DOHH2 (cell line): Measurements from ENCODE around the gene SERINC3.

ENCODE experiments used
- H3F3A ChIP-seq: fragments of 200-600 bp; sonication (generic), shearing (Covaris generic); 2 replicates; pipeline ENCODE4 v1.6.0; 2016; ENCODE audit warnings: antibody characterized with exemption, mild to moderate bottlenecking; ENCODE audit not compliant: control insufficient read depth, insufficient read depth
- H3K27ac ChIP-seq: fragments of 200-600 bp; sonication (generic); 2 replicates; pipeline ENCODE4 v1.5.1; 2014; ENCODE audit warnings: low read depth, mild to moderate bottlenecking, low read length, moderate library complexity
- H3K27me3 ChIP-seq: fragments of 200-600 bp; sonication (generic); 2 replicates; pipeline ENCODE4 v1.6.1; 2014; ENCODE audit warnings: mild to moderate bottlenecking, low read length, mixed read lengths; ENCODE audit not compliant: control insufficient read depth
- H3K36me3 ChIP-seq: fragments of 200-600 bp; sonication (generic); 2 replicates; pipeline ENCODE4 v1.6.1; 2014; ENCODE audit warnings: mild to moderate bottlenecking, low read length, moderate library complexity, mixed read lengths; ENCODE audit not compliant: control insufficient read depth
- H3K4me1 ChIP-seq: fragments of 200-600 bp; sonication (generic); 2 replicates; pipeline ENCODE4 v1.6.1; 2014; ENCODE audit warnings: mild to moderate bottlenecking, low read length, mixed read lengths; ENCODE audit not compliant: control insufficient read depth
- H3K4me2 ChIP-seq: fragments of 200-600 bp; sonication (generic); 2 replicates; pipeline ENCODE4 v1.6.0; 2014; ENCODE audit warnings: mild to moderate bottlenecking, low read length, moderate library complexity
- H3K4me3 ChIP-seq: fragments of 200-600 bp; sonication (generic); 2 replicates; pipeline ENCODE4 v1.5.1; 2014; ENCODE audit warnings: mild to moderate bottlenecking, low read length, mixed read lengths
- H3K79me2 ChIP-seq: fragments of 200-600 bp; sonication (generic); 2 replicates; pipeline ENCODE4 v1.6.1; 2014; ENCODE audit warnings: mild to moderate bottlenecking, low read length, mixed read lengths; ENCODE audit not compliant: control insufficient read depth
- H3K9me2 ChIP-seq: fragments of 200-600 bp; sonication (generic); replicated peaks from 2 replicates; pipeline ENCODE4 v1.6.1; 2014; ENCODE audit warnings: mild to moderate bottlenecking, low read length, mixed read lengths; ENCODE audit not compliant: control insufficient read depth
- H3K9me3 ChIP-seq: fragments of 200-600 bp; sonication (generic); 2 replicates; pipeline ENCODE4 v1.6.1; 2014; ENCODE audit warnings: antibody characterized with exemption, low read length, mixed read lengths; ENCODE audit not compliant: control insufficient read depth, insufficient read depth
- H4K20me1 ChIP-seq: fragments of 200-600 bp; sonication (generic); 2 replicates; pipeline ENCODE4 v1.6.0; 2014; ENCODE audit warnings: low read depth, mild to moderate bottlenecking, antibody characterized with exemption, low read length, moderate library complexity; ENCODE audit not compliant: control insufficient read depth, insufficient read depth
- EZH2phosphoT487 ChIP-seq: fragments of 200-600 bp; sonication (generic); IDR thresholded peaks from 2 replicates; pipeline ENCODE4 v1.6.1; 2017; ENCODE audit warnings: borderline replicate concordance, mild to moderate bottlenecking, antibody characterized with exemption, low read length, moderate library complexity, mixed read lengths
- TF ChIP-seq, protein P1 (sequence below): fragments of 200-600 bp; sonication (generic); IDR thresholded peaks from one replicate; pipeline ENCODE4 v1.5.1; 2014; ENCODE audit warnings: antibody characterized with exemption, mild to moderate bottlenecking, low read depth, low read length; ENCODE audit not compliant: poor library complexity, severe bottlenecking

SERINC3 gene

DNA sequence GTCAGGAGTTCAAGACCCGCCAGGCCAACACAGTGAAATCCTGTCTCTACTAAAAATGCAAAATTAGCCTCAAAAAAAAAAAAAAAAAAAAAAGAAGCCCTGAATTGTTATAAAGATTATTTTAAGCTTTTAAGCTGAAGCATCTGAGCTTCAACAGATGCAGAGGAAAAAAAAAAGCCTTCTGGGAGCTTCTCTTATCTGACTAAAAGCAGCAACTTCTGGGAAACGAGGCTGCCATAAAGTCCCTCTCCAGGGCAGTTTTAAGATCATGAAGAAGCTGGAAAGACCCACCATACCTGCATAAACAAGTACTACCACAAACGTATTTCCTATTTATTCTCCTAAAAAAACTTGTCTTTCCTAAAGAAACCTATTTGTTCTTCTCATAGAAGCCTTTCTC, 3.6 kb downstream of the SERINC3 start:
- TF ChIP-seq, protein P1, sequence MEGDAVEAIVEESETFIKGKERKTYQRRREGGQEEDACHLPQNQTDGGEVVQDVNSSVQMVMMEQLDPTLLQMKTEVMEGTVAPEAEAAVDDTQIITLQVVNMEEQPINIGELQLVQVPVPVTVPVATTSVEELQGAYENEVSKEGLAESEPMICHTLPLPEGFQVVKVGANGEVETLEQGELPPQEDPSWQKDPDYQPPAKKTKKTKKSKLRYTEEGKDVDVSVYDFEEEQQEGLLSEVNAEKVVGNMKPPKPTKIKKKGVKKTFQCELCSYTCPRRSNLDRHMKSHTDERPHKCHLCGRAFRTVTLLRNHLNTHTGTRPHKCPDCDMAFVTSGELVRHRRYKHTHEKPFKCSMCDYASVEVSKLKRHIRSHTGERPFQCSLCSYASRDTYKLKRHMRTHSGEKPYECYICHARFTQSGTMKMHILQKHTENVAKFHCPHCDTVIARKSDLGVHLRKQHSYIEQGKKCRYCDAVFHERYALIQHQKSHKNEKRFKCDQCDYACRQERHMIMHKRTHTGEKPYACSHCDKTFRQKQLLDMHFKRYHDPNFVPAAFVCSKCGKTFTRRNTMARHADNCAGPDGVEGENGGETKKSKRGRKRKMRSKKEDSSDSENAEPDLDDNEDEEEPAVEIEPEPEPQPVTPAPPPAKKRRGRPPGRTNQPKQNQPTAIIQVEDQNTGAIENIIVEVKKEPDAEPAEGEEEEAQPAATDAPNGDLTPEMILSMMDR = no peak
- no peak for TF ChIP-seq EZH2phosphoT487
- Histone ChIP-seq H3K27me3 (no peaks in the 10 kb centered on the region), H3K79me2 (peaks cover 81% of the 10 kb centered on the region), H3K4me2 (no peak overlapping the region), H3K4me1 (peaks cover 22% of the 10 kb centered on the region), H3K4me3 (no peak overlapping the region), H3K36me3 (peaks cover 8% of the 10 kb centered on the region), H3K27ac (no peak overlapping the region), H3K9me2 (no peaks in the 10 kb centered on the region), H3K9me3 (no peaks in the 10 kb centered on the region), H3F3A (no peaks in the 10 kb centered on the region), H4K20me1 (peaks cover 13% of the 10 kb centered on the region; the same call in 1 of the 2 replicates)

DNA sequence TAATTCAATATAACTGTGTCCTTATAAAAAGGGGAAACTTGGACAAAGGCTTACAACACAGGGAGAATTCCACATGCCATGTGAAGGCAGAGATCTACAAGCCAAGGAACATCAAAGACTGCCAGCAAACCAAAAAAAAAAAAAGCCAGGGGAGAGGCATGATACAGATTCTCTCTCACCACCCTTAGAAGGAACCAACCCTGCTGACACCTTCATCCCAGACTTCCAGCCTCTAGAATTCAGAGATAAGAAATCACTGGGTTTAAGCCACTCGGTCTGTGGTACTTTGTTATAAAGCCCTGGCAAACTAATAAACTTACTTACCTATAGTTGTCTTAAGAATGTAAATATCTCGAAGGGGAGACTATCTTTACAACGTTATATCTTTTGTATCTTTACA, 4.4 kb downstream of the SERINC3 start:
- H3K36me3 ChIP-seq = peaks cover 9% of the 10 kb centered on the region
- H3F3A ChIP-seq = no peaks in the 10 kb centered on the region
- no peak overlapping the region for H3K27ac ChIP-seq
- no peaks in the 10 kb centered on the region for H3K9me2 ChIP-seq
- H3K9me3 ChIP-seq = no peaks in the 10 kb centered on the region
- no peak overlapping the region for H3K4me2 ChIP-seq
- H3K4me1 ChIP-seq = peaks cover 14% of the 10 kb centered on the region
- H3K4me3 ChIP-seq = no peak overlapping the region
- TF ChIP-seq, protein P1 = no peak
- no peak for TF ChIP-seq EZH2phosphoT487
- peaks cover 13% of the 10 kb centered on the region; the same call in 1 of the 2 replicates for H4K20me1 ChIP-seq
- no peaks in the 10 kb centered on the region for H3K27me3 ChIP-seq
- H3K79me2 ChIP-seq = peaks cover 84% of the 10 kb centered on the region

DNA sequence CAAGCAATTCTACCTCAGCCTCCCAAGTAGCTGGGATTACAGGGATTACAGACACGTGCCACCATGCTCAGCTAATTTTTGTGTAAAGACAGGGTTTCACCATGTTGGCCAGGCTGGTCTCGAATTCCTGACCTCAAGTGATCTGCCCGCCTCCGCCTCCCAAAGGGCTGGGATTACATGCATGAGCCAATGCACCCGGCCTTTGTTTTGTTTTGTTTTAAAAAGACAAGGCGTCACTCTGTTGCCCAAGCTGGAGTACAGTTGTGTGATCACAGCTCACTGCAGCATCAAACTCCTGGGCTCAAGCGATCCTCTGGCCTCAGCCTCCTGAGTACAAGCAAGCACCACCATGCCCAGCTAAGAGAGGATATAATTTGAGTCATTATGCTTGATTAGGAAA, 5.4 kb downstream of the SERINC3 start:
- H4K20me1 ChIP-seq = peaks cover 13% of the 10 kb centered on the region; the same call in 1 of the 2 replicates
- peaks cover 17% of the 10 kb centered on the region for H3K36me3 ChIP-seq
- H3K4me2 ChIP-seq = no peak overlapping the region
- H3K9me2 ChIP-seq = no peaks in the 10 kb centered on the region
- no peaks in the 10 kb centered on the region for H3K9me3 ChIP-seq
- TF ChIP-seq EZH2phosphoT487 = no peak
- TF ChIP-seq, protein P1 = no peak
- no peaks in the 10 kb centered on the region for H3F3A ChIP-seq
- peaks cover 11% of the 10 kb centered on the region for H3K4me1 ChIP-seq
- no peak overlapping the region for H3K4me3 ChIP-seq
- H3K27ac ChIP-seq = no peak overlapping the region
- H3K27me3 ChIP-seq = no peaks in the 10 kb centered on the region
- H3K79me2 ChIP-seq = peaks cover 82% of the 10 kb centered on the region
